ENCODE data around the gene ANKRD27.

DNA sequence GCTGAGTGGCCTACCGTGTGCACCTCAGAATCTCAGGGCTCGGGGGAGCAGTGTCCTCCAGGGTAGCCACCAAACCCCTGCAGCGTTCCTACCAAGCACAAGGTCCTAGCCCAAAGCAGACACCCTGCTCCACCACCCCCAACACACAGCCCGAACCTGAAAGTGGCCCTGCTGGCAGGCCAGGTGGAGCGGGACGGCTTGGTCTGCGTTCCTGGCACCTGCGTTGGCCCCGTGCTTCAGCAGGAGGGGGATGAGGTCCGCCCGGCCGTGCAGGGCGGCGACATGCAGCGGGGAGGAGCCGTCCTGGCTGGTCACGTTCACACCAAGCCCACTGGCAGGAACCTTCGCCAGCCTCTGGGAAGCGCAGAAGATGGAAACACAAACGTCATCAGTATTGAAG lies 67.5 kb downstream of the ANKRD27 start:
- no peak for TF ChIP-seq CTCF (IDR thresholded peaks at IDR 0.05)
- no peak for TF ChIP-seq POLR2A (IDR thresholded peaks at IDR 0.05)

Measured in heart left ventricle (tissue), 13 donors.